Chondrocyte (in vitro differentiated cells): ENCODE results near the gene DCAF7. TPM values are rescaled to one million over a fixed set of nuclear protein-coding genes. Genes with fewer than 3 reads are reported as not detected.

Experiments
- DNase-seq: peaks from one replicate; pipeline ENCODE4 v3.0.0; 2021; ENCODE audit warnings: mixed read lengths, low spot score
- H3K27ac Mint-ChIP-seq: one replicate; pipeline ENCODE4 v1.8.0; 2021; ENCODE audit warnings: mild to moderate bottlenecking, moderate library complexity, mixed read lengths; ENCODE audit not compliant: unreplicated experiment
- H3K27me3 Mint-ChIP-seq: 2 replicates; pipeline ENCODE4 v1.8.0; 2021; ENCODE audit warnings: low read depth, mixed read lengths
- H3K36me3 Mint-ChIP-seq: 2 replicates; pipeline ENCODE4 v1.8.0; 2021; ENCODE audit warnings: low read depth, mixed read lengths
- H3K4me1 Mint-ChIP-seq: 2 replicates; pipeline ENCODE4 v1.8.0; 2021; ENCODE audit warnings: low read depth, mild to moderate bottlenecking, mixed read lengths
- H3K4me3 Mint-ChIP-seq: one replicate; pipeline ENCODE4 v1.8.0; 2021; ENCODE audit warnings: mild to moderate bottlenecking, moderate library complexity, mixed read lengths; ENCODE audit not compliant: unreplicated experiment
- H3K9me3 Mint-ChIP-seq: 2 replicates; pipeline ENCODE4 v1.8.0; 2021; ENCODE audit warnings: low read depth, mixed read lengths
- total RNA-seq: library from RNA; stranded (reverse); gene quantifications from 3 replicates; pipeline ENCODE4 v1.2.1, GENCODE V29; 2021
- TF ChIP-seq, protein P1 (sequence below): fragments of 200-600 bp; sonication (generic); IDR thresholded peaks from 2 replicates; pipeline ENCODE4 v1.5.0; 2021; ENCODE audit warnings: antibody characterized with exemption, mild to moderate bottlenecking, moderate library complexity

The DCAF7 gene
- total RNA-seq, 1 donor from 2014 or later: 70.4 TPM

DNA sequence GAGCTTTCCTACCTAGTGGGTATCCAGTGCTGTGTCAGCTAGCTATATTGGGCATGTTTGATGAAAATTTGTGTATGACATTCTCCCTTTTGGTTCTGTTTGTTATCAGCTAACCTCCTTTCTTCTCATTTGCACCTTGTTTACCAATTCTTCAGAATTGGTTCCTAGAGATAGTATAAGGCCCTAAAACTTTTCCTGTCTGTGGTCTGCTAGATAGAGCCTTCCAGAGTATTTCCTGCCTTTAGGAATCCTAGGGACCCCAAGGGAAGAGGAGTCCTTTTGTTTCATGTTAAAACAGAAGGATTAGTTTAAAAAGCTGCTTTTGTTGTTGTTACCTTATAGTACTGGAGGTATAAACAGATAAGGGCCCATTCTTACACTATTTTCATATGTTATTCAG, 83.5 kb downstream of the DCAF7 start:
- Mint-ChIP-seq H3K4me3 (no peak overlapping the region), H3K36me3 (peaks cover 12% of the 10 kb centered on the region), H3K9me3 (no peaks in the 10 kb centered on the region), H3K27me3 (no peaks in the 10 kb centered on the region), H3K4me1 (peaks cover 16% of the 10 kb centered on the region), H3K27ac (no peak overlapping the region)
- TF ChIP-seq, protein P1, sequence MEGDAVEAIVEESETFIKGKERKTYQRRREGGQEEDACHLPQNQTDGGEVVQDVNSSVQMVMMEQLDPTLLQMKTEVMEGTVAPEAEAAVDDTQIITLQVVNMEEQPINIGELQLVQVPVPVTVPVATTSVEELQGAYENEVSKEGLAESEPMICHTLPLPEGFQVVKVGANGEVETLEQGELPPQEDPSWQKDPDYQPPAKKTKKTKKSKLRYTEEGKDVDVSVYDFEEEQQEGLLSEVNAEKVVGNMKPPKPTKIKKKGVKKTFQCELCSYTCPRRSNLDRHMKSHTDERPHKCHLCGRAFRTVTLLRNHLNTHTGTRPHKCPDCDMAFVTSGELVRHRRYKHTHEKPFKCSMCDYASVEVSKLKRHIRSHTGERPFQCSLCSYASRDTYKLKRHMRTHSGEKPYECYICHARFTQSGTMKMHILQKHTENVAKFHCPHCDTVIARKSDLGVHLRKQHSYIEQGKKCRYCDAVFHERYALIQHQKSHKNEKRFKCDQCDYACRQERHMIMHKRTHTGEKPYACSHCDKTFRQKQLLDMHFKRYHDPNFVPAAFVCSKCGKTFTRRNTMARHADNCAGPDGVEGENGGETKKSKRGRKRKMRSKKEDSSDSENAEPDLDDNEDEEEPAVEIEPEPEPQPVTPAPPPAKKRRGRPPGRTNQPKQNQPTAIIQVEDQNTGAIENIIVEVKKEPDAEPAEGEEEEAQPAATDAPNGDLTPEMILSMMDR: no peak
- DNase-seq: no peak

DNA sequence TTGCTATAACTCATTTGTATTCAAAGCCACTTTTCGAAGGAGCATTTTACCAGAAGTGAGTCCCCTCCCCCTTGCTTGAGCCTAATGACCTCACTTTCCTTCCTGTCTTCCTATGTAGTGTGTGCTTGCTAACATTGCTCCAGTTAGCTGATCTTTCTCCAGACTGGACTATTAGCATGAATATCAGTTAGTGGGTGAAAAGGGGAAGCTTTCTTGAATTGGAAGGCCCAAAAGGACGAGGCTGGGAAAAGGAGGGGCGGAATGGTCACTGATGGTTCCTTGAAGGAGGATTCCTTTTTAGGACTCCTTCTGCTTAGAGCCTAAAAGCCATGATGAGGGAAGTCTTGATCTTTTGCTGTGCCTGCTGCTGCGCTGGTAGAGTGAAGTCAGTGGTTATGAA, 83.9 kb downstream of the DCAF7 start:
- Mint-ChIP-seq H3K36me3 (peaks cover 14% of the 10 kb centered on the region), H3K9me3 (no peaks in the 10 kb centered on the region), H3K4me1 (peaks cover 20% of the 10 kb centered on the region), H3K27me3 (no peaks in the 10 kb centered on the region), H3K4me3 (no peak overlapping the region), H3K27ac (peak overlapping the region; percentile 19)
- TF ChIP-seq, protein P1: no peak
- no peak for DNase-seq

DNA sequence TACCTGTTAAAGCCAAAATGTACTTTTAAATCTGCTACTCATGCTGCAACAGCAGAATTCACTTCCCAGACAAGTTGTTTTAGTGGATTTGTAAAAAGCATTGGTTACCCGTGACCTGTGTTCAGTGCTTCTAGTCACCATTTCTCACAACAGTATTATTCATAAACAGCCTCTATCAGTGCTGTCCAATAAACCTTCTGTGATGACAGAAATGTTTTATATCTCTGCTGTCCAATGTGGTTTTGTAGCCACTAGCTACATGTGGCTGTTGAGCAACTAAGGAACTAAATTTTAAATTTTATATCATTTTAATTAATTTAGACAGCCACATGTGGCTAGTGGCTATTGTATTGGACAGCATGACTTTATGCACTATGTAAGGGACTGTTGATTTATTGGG, 84.5 kb downstream of the DCAF7 start:
- no peaks in the 10 kb centered on the region for H3K27me3 Mint-ChIP-seq
- TF ChIP-seq, protein P1: no peak
- peaks cover 23% of the 10 kb centered on the region for H3K4me1 Mint-ChIP-seq
- H3K9me3 Mint-ChIP-seq: no peaks in the 10 kb centered on the region
- peaks cover 15% of the 10 kb centered on the region for H3K36me3 Mint-ChIP-seq
- no peak overlapping the region for H3K4me3 Mint-ChIP-seq
- H3K27ac Mint-ChIP-seq: no peak overlapping the region
- no peak for DNase-seq

DNA sequence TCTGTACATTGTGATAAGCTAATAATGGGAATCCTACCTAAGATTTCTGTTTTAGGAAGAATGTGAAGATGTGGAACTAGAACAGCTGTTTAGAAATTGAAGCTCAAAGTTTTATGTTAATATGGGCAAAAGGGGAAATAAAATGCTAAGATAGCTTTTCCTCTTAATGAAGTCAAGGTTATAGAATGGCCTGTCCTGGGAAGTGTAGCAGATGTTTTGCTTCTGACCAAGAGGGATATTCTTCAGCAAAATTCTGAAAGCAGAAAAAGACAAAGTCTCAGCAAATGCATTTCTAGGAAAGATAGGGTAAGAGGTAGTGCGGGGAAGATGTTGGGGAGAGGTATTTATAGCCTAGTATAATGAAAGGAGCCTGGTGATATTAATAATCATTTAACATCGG, 85.0 kb downstream of the DCAF7 start:
- Mint-ChIP-seq H3K4me3 (no peak overlapping the region), H3K4me1 (peaks cover 23% of the 10 kb centered on the region)
- TF ChIP-seq, protein P1: no peak

DNA sequence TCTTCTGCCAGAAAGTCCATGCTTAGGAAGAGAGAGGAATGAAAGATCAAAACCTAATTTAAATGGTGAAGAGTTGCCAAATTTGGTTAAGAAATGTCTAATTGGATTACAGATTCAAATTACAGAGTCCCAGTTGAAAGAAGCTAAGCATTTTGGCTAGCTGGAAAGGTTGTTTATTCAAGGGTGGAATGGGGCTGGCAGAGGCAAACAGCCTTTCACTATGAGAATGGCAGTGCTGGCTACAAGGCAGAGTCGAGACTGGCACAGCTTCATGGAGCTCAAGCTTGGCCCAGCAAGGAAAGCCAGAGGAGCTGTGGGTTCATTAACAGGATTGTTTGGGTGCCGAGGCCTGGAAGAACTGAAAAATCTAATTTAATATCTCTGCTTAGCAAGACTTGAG, 85.5 kb downstream of the DCAF7 start:
- TF ChIP-seq, protein P1: no peak
- Mint-ChIP-seq H3K27ac (no peak overlapping the region), H3K4me1 (peaks cover 23% of the 10 kb centered on the region), H3K36me3 (peaks cover 15% of the 10 kb centered on the region), H3K27me3 (no peaks in the 10 kb centered on the region), H3K9me3 (no peaks in the 10 kb centered on the region), H3K4me3 (no peak overlapping the region)
- DNase-seq: no peak

More for the DNA sequence above, 85.0 kb downstream of the DCAF7 start:
- peaks cover 15% of the 10 kb centered on the region for H3K36me3 Mint-ChIP-seq
- H3K27ac Mint-ChIP-seq: no peak overlapping the region
- DNase-seq: no peak
- no peaks in the 10 kb centered on the region for H3K27me3 Mint-ChIP-seq
- no peaks in the 10 kb centered on the region for H3K9me3 Mint-ChIP-seq
